ENCODE results near the gene UGGT2. TPM values are rescaled to one million over a fixed set of nuclear protein-coding genes. Genes with fewer than 3 reads are reported as not detected.
A peak's percentile ranks its signal among the peaks of the same experiment; 100 is the strongest.
"Not testable (repeated sequence)": the region's sequence is repeated elsewhere in the genome, so short reads cannot be mapped to it uniquely, and the experiment has no call there.

The UGGT2 gene
- total RNA-seq, 1 donor from 2014 or later = 39.6 TPM

DNA sequence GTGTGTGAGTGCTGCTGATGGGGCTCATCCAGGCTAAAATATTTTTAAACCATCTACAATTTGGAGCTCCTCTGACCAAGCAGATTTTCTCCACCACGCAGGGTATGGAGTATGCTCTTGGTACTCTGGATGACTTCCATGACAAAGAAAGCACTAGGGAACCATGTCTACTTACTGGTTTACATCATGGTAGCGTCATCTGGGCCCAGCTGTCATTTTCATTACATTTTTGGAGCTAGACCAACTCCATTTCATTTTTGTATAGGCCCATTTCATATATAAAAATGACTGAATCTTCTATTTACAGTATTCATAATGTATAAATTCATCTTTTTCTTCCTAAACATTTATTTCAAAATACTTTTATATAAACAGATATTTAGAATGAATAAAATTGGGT lies 191.9 kb downstream of the UGGT2 start:
- H3K36me3 ChIP-seq (ENCODE audit: control insufficient read depth, insufficient read depth, low read length) = no peaks in the 10 kb centered on the region

GRCh38 chr13:95858286-95859075 lies 194.7 kb downstream of the UGGT2 start:
- Histone ChIP-seq H3K27me3 (ENCODE audit: control insufficient read depth, insufficient read depth, low read length) (no peaks in the 10 kb centered on the region), H3K4me3 (ENCODE audit: low read depth, low read length) (no peak overlapping the region), H3K36me3 (ENCODE audit: control insufficient read depth, insufficient read depth, low read length) (no peaks in the 10 kb centered on the region)
- no peak for DNase-seq (ENCODE audit: low read depth)
- TF ChIP-seq CTCF (IDR thresholded peaks at IDR 0.05; ENCODE audit: insufficient read depth, low read length, poor library complexity, severe bottlenecking) = no peak

More for the DNA sequence above, 191.9 kb downstream of the UGGT2 start:
- no peak for TF ChIP-seq CTCF (IDR thresholded peaks at IDR 0.05; ENCODE audit: insufficient read depth, low read length, poor library complexity, severe bottlenecking)
- H3K4me3 ChIP-seq (ENCODE audit: low read depth, low read length) = no peak overlapping the region
- no peak for DNase-seq (ENCODE audit: low read depth)
- no peaks in the 10 kb centered on the region for H3K27me3 ChIP-seq (ENCODE audit: control insufficient read depth, insufficient read depth, low read length)

GRCh38 chr13:95845656-95846055 lies 207.5 kb downstream of the UGGT2 start:
- not testable (repeated sequence) for H3K27me3 ChIP-seq (ENCODE audit: control insufficient read depth, insufficient read depth, low read length); H3K36me3 ChIP-seq (ENCODE audit: control insufficient read depth, insufficient read depth, low read length); DNase-seq (ENCODE audit: low read depth); H3K4me3 ChIP-seq (ENCODE audit: low read depth, low read length)

DNA sequence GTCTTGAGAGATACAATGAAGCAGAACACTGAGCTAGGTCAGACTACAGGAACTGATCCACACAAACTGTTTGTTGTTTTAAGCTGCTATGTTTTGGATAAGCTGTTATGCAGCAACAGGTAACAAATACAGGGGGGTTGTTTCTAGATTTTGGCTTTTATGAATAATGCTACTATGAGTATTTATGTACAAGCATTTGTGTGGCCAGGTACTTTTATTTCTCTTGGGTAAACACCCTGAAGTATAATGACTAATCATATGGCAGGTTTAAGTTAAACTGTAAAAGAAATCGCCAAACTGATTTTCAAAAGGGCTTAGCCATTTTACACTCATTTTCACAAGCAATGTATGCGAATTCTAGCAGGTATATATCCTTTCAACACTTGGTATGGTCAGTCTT lies 210.3 kb downstream of the UGGT2 start:
- no peaks in the 10 kb centered on the region for H3K36me3 ChIP-seq (ENCODE audit: control insufficient read depth, insufficient read depth, low read length)
- no peak overlapping the region for H3K4me3 ChIP-seq (ENCODE audit: low read depth, low read length)
- TF ChIP-seq CTCF (IDR thresholded peaks at IDR 0.05; ENCODE audit: insufficient read depth, low read length, poor library complexity, severe bottlenecking) = no peak
- H3K27me3 ChIP-seq (ENCODE audit: control insufficient read depth, insufficient read depth, low read length) = no peaks in the 10 kb centered on the region
- no peak for DNase-seq (ENCODE audit: low read depth)

- no peak for TF ChIP-seq CTCF (IDR thresholded peaks at IDR 0.05; ENCODE audit: insufficient read depth, low read length, poor library complexity, severe bottlenecking)
- no peak for DNase-seq (ENCODE audit: low read depth)
- Histone ChIP-seq H3K4me3 (ENCODE audit: low read depth, low read length) (no peak overlapping the region), H3K27me3 (ENCODE audit: control insufficient read depth, insufficient read depth, low read length) (no peaks in the 10 kb centered on the region), H3K36me3 (ENCODE audit: control insufficient read depth, insufficient read depth, low read length) (no peaks in the 10 kb centered on the region)
Observed at GRCh38 chr13:95841894-95842293, 211.3 kb downstream of the UGGT2 start.

DNA sequence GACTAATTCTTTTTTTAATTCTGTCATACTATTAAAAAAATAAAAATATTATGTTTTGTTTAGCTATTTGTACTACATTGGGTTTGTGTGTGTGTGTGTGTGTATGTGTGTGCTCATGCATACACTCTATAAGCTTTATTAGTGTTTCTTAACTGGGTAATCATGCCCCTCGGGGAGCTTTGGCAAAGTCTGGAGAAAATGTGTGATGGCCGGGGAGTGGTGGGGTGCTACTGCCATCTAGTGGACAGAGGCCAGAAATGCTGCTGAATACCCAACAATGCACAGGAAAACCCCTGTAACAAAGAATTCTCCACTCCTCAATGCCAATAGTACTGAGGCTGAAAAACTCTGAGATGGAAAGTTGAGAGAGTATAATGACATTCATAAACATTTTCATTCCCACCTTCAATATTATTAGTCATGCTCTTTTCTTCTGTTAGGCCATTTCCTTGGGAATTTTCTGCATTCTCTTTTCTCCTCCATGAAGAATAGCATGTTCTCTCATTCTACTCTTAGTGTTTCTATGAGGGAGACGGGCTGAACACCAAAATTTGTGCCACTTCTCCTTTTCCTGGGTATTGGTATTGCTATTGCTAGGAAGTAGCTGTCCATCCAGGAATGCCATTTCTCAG lies 219.0 kb downstream of the UGGT2 start:
- DNase-seq (ENCODE audit: low read depth) = peak; percentile 12
- no peak overlapping the region for H3K4me3 ChIP-seq (ENCODE audit: low read depth, low read length)
- H3K36me3 ChIP-seq (ENCODE audit: control insufficient read depth, insufficient read depth, low read length) = no peaks in the 10 kb centered on the region
- no peaks in the 10 kb centered on the region for H3K27me3 ChIP-seq (ENCODE audit: control insufficient read depth, insufficient read depth, low read length)
- TF ChIP-seq CTCF (IDR thresholded peaks at IDR 0.05; ENCODE audit: insufficient read depth, low read length, poor library complexity, severe bottlenecking) = peak; percentile 88
